Fibroblast of lung (primary cell): Measurements from ENCODE around the gene CAB39L. TPM values are rescaled to one million over a fixed set of nuclear protein-coding genes. Genes with fewer than 3 reads are reported as not detected.
A peak's percentile ranks its signal among the peaks of the same experiment; 100 is the strongest.

Experiments used
- DNase-seq, 2 donors: peaks; one replicate each; pipeline versions ENCODE4 v3.0.0 to v3.0.0-alpha.2; 2010; ENCODE audit warnings: low read depth in 2 of 2
- H2AFZ ChIP-seq: 2 replicates; pipeline ENCODE4 v1.5.1; 2012; ENCODE audit warnings: low read length, control low read depth, inconsistent platforms
- H3K27ac ChIP-seq: 2 replicates; pipeline ENCODE4 v1.5.1; 2011; ENCODE audit warnings: low read length, control low read depth; ENCODE audit not compliant: insufficient read depth
- H3K27me3 ChIP-seq: 2 replicates; pipeline ENCODE4 v1.5.1; 2011; ENCODE audit warnings: mild to moderate bottlenecking, low read length; ENCODE audit not compliant: control insufficient read depth, insufficient read depth
- H3K36me3 ChIP-seq: 2 replicates; pipeline ENCODE4 v1.5.1; 2011; ENCODE audit warnings: low read length; ENCODE audit not compliant: control insufficient read depth, insufficient read depth
- H3K4me1 ChIP-seq: 2 replicates; pipeline ENCODE4 v1.5.1; 2011; ENCODE audit warnings: low read length; ENCODE audit not compliant: control insufficient read depth, insufficient read depth; ENCODE audit errors: extremely low read depth
- H3K4me2 ChIP-seq: 2 replicates; pipeline ENCODE4 v1.5.1; 2011; ENCODE audit warnings: low read length, control low read depth; ENCODE audit not compliant: insufficient read depth; ENCODE audit errors: extremely low read depth
- H3K4me3 ChIP-seq, 4 experiments: fragments of 200-600 bp in 1 of 4; sonication (generic) in 1 of 4; replicated peaks in 1 of 4; 2 replicates each; pipeline ENCODE4 v1.5.1; 2011 to 2016; ENCODE audit warnings: low read length in 4 of 4, low read depth in 3 of 4, mild to moderate bottlenecking in 3 of 4, control low read depth in 2 of 4, inconsistent platforms in 1 of 4, mixed read lengths in 1 of 4; ENCODE audit not compliant: insufficient read depth in 1 of 4; ENCODE audit errors: control extremely low read depth in 1 of 4
- H3K79me2 ChIP-seq: 2 replicates; pipeline ENCODE4 v1.5.1; 2012; ENCODE audit warnings: mild to moderate bottlenecking, low read length, inconsistent platforms; ENCODE audit not compliant: control insufficient read depth, insufficient read depth
- H3K9ac ChIP-seq: 2 replicates; pipeline ENCODE4 v1.5.1; 2011; ENCODE audit warnings: mild to moderate bottlenecking, low read length, control low read depth; ENCODE audit not compliant: insufficient read depth
- H3K9me3 ChIP-seq: 2 replicates; pipeline ENCODE4 v1.5.1; 2012; ENCODE audit warnings: low read depth, low read length; ENCODE audit not compliant: control insufficient read depth, insufficient read depth
- H4K20me1 ChIP-seq: 2 replicates; pipeline ENCODE4 v1.5.1; 2011; ENCODE audit warnings: low read length; ENCODE audit not compliant: control insufficient read depth, insufficient read depth; ENCODE audit errors: extremely low read depth
- EZH2 ChIP-seq: IDR thresholded peaks from 2 replicates; pipeline ENCODE4 v1.5.1; 2012; ENCODE audit warnings: low read length, control low read depth, mild to moderate bottlenecking; ENCODE audit errors: missing control alignments
- polyA plus RNA-seq, 2 donors: library from polyadenylated mRNA; depleted of rRNA in 1 of 2; stranded (reverse) in 1 of 2; unstranded in 1 of 2; fragments of >200 nt; gene quantifications; 2 replicates each; pipeline ENCODE4 v1.2.1, GENCODE V29; 2011 to 2012; ENCODE audit warnings: missing spikeins in 1 of 2
- total RNA-seq: library from RNA; depleted of rRNA; stranded (reverse); fragments of >200 nt; gene quantifications from 2 replicates; pipeline ENCODE4 v1.2.1, GENCODE V29; 2014
- TF ChIP-seq, protein P1 (sequence below), 2 donors: IDR thresholded peaks in 1 of 2; conservative IDR thresholded peaks in 1 of 2; 1 replicate in 1 of 2; 2 replicates in 1 of 2; pipeline ENCODE4 v1.5.1; 2011 to 2012; ENCODE audit warnings: low read length in 2 of 2, control low read depth in 1 of 2, inconsistent platforms in 1 of 2, low read depth in 1 of 2, mild to moderate bottlenecking in 1 of 2

CAB39L gene
- total and polyA plus RNA-seq, 2 donors (not counting 1 experiment from before 2014, with no cell fraction given), result 9.4 to 13.0 TPM

GRCh38 chr13:49457221-49457620, 13.4 kb upstream of the CAB39L start:
- DNase-seq, result peak; percentile 50 to 74
- Histone ChIP-seq H3K27ac (no peak overlapping the region), H3K4me2 (no peak overlapping the region), H4K20me1 (no peaks in the 10 kb centered on the region), H3K9me3 (no peaks in the 10 kb centered on the region), H3K27me3 (no peaks in the 10 kb centered on the region), H3K4me1 (peaks cover 26% of the 10 kb centered on the region), H3K36me3 (no peaks in the 10 kb centered on the region), H3K9ac (no peak overlapping the region), H3K79me2 (peaks cover 3% of the 10 kb centered on the region), H2AFZ (no peak overlapping the region), H3K4me3 (no peak overlapping the region)
- TF ChIP-seq EZH2, result no peak
- TF ChIP-seq, protein P1, sequence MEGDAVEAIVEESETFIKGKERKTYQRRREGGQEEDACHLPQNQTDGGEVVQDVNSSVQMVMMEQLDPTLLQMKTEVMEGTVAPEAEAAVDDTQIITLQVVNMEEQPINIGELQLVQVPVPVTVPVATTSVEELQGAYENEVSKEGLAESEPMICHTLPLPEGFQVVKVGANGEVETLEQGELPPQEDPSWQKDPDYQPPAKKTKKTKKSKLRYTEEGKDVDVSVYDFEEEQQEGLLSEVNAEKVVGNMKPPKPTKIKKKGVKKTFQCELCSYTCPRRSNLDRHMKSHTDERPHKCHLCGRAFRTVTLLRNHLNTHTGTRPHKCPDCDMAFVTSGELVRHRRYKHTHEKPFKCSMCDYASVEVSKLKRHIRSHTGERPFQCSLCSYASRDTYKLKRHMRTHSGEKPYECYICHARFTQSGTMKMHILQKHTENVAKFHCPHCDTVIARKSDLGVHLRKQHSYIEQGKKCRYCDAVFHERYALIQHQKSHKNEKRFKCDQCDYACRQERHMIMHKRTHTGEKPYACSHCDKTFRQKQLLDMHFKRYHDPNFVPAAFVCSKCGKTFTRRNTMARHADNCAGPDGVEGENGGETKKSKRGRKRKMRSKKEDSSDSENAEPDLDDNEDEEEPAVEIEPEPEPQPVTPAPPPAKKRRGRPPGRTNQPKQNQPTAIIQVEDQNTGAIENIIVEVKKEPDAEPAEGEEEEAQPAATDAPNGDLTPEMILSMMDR (conservative IDR thresholded peaks at IDR 0.05 in 1 of 2, IDR thresholded peaks at IDR 0.05 in 1 of 2; ENCODE audit: low read depth in 1 of 2, low read length in 2 of 2), result no peak

DNA sequence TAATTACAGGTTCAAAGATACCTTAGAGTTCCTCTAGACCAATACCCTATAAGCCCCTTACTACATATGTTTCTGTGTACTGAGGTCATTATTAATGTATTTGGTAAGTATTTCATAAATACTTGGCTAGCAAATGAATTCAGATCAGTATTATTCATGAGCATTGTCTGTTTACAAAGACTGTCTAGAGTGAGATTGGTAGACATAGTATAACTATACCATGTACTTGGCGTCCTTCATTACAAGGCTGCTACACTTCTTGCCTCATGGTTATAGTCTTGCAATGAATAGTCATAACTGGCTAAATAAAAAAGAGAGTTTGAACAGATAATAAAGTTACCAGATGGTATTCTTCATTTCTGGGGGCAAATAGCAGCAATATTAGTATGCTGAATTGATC, 12.3 kb upstream of the CAB39L start:
- peak in 1 of 2 donors; percentile 72 for DNase-seq
- H3K27ac ChIP-seq, result peak overlapping the region; percentile 26

DNA sequence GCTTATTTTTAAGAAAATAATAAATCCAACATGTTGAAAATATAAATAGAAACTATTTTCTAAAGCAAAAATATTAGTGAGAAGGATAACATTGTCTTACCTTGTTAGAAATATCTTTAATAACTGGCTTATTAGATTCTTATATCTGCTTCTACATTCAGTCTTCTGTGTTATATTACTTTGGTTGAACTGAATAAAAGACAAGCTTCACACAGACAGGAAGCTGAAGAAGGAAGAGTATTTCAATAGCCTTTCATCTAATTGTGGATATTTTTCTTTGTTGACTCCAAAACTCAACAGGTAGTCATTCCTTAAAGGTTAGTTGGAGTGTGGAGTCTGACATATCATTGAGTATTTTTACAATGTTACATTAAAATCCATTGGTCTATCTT, 11.1 kb upstream of the CAB39L start:
- Histone ChIP-seq H3K27ac (peak overlapping the region; percentile 58), H3K9me3 (no peaks in the 10 kb centered on the region), H3K4me1 (peaks cover 26% of the 10 kb centered on the region), H3K4me2 (peak overlapping the region; percentile 89), H3K9ac (no peak overlapping the region), H3K79me2 (peaks cover 3% of the 10 kb centered on the region), H2AFZ (no peak overlapping the region), H3K27me3 (no peaks in the 10 kb centered on the region), H3K36me3 (no peaks in the 10 kb centered on the region), H3K4me3 (peak overlapping the region in 1 of 4 experiments; percentile 36), H4K20me1 (no peaks in the 10 kb centered on the region)
- TF ChIP-seq, protein P1 (conservative IDR thresholded peaks at IDR 0.05 in 1 of 2, IDR thresholded peaks at IDR 0.05 in 1 of 2; ENCODE audit: low read depth in 1 of 2, low read length in 2 of 2), result no peak
- no peak for TF ChIP-seq EZH2
- DNase-seq, result no peak

More for the DNA sequence above, 12.3 kb upstream of the CAB39L start:
- H3K9me3 ChIP-seq, result no peaks in the 10 kb centered on the region
- H3K4me3 ChIP-seq, result no peak overlapping the region
- H3K4me1 ChIP-seq, result peaks cover 26% of the 10 kb centered on the region
- peaks cover 3% of the 10 kb centered on the region for H3K79me2 ChIP-seq
- TF ChIP-seq EZH2, result no peak
- TF ChIP-seq, protein P1 (conservative IDR thresholded peaks at IDR 0.05 in 1 of 2, IDR thresholded peaks at IDR 0.05 in 1 of 2; ENCODE audit: low read depth in 1 of 2, low read length in 2 of 2), result no peak
- no peaks in the 10 kb centered on the region for H4K20me1 ChIP-seq
- no peak overlapping the region for H3K9ac ChIP-seq
- H3K4me2 ChIP-seq, result no peak overlapping the region
- no peaks in the 10 kb centered on the region for H3K27me3 ChIP-seq
- no peaks in the 10 kb centered on the region for H3K36me3 ChIP-seq
- H2AFZ ChIP-seq, result no peak overlapping the region
